Activated T-helper 1 cell treated with Interleukin-2 at 50 U/mL for 16 hours (primary cell): ENCODE data around the gene PDRG1.

ENCODE experiments used
- DNase-seq: peaks from one replicate; pipeline ENCODE4 v3.0.0-alpha.2; 2020; ENCODE audit warnings: low read depth

PDRG1 gene

GRCh38 chr20:31907046-31907445 lies 44.8 kb downstream of the PDRG1 start:
- DNase-seq, result no peak

DNA sequence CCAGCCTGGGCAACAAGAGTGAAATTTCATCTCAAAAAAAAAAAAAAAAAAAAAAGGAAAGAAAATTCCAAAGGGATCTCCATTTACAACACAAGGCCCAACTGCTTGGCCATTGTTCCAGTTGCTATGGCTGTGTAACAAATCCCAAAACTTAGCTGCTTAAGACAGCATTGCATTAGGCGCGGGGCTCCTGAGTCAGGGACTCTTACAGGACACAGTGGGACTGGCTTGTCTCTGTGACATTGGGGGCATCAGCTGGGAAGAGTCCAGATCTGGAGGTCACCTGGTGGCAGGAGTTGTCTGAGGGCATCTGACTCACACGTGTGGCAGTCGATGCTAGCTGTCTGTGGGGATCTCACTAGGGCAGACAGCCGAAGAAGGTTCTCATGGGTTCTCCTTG lies 45.8 kb downstream of the PDRG1 start:
- no peak for DNase-seq

DNA sequence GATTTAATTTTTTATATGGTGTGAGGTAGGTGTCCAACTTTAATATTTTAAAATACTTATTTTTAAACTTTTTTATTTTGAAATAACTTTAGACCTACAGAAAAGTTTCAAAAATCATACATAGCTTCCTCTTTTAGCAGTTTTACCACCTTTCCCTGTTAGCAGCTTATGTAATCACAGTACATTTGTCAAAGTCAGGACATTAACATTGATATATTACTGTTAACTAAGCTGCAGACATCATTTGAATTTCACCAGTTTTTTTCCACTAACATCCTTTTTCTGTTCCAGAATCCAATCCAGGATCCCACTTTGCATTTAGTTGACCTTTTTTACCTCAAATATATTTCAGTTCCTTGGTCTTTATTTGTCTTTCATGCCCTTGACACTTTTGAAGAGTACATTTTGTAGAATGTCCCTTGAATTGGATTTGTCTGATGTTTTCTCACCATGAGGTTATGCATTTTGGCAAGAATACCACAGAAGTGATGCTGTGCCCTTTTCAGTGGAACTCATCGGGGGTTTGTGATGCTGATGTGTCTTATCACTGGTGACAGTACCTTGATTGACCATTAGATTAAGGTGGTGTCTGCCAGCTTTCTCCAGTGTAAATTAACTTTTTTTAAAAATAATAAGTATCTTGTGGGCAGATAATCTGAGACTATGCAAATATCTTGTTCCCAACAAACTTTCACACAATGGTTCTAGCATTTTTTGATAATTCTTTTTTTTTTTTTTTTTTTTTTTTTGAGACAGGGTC lies 48.0 kb downstream of the PDRG1 start:
- no peak for DNase-seq

GRCh38 chr20:31901615-31902014 lies 50.2 kb downstream of the PDRG1 start:
- no peak for DNase-seq

- DNase-seq, result no peak
These were observed 54.3 kb downstream of the PDRG1 start for GRCh38 chr20:31897541-31897940.

GRCh38 chr20:31896049-31896448 lies 55.8 kb downstream of the PDRG1 start:
- DNase-seq, result no peak

DNA sequence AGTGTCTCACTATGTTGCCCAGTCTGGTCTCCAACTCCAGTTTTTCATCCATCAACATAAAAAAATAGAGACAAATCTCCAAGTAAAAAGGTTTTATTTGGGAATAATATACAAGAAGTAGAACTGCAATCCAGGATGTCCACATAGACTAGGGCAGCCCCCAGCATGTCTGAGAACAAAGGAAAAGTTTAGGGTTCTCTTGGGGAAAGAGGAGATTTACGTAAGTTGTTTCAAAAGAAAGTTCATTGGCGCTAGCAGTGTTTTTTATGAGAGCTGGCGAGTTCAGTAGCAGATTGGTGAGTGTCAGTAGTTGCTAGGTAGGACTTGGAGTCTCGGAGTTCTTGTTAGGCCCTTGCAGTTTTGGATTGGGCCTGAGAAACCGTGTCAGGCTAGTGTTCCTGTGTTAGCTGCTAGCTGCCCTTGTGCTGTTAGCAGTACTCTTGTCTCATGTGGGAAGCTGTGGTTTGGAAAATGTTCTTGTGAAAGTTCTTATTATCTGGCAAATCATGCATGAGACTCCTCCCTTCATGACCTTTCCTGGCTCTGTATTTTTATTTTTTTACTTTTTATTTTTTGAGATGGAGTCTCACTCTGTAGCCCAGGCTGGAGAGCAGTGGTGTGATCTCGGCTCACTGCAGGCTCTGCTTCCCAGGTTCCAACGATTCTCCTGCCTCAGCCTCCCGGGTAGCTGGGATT lies 56.7 kb downstream of the PDRG1 start:
- no peak for DNase-seq
